Hypothalamus (tissue), 51 donors: ENCODE results near the gene GRIK1.
A peak's percentile ranks its signal among the peaks of the same experiment; 100 is the strongest.
"Not testable (repeated sequence)": the region's sequence is repeated elsewhere in the genome, so short reads cannot be mapped to it uniquely, and the experiment has no call there.

Experiments used
- DNase-seq, 51 donors: peaks; one replicate each; lab custom pipeline; 2025; lab: John Stamatoyannopoulos, UW

The GRIK1 gene

GRCh38 chr21:29939924-29940275 is at the start of gene GRIK1:
Gene GRIK1 (minus strand): TSS chr21:29939996.
- DNase-seq, result peak in 20 of 51 donors; percentile 2 to 52 (median 16)

GRCh38 chr21:29987762-29988161 is 48.0 kb upstream of the GRIK1 start:
- no peak for DNase-seq

- no peak for DNase-seq
These were observed 46.1 kb upstream of the GRIK1 start for GRCh38 chr21:29985866-29986265.

GRCh38 chr21:29979043-29979442 is 39.2 kb upstream of the GRIK1 start:
- no peak for DNase-seq

GRCh38 chr21:29975776-29976175 is 36.0 kb upstream of the GRIK1 start:
- DNase-seq, result no peak

- no peak for DNase-seq
These were observed 33.5 kb upstream of the GRIK1 start for GRCh38 chr21:29973258-29973657.

- no peak for DNase-seq
These were observed 21.7 kb upstream of the GRIK1 start for GRCh38 chr21:29961291-29962027.

GRCh38 chr21:29958551-29958950 is 18.8 kb upstream of the GRIK1 start:
- no peak for DNase-seq

- DNase-seq, result not testable (repeated sequence)
These were observed 18.2 kb upstream of the GRIK1 start for GRCh38 chr21:29958035-29958434.

- no peak for DNase-seq
These were observed 13.9 kb upstream of the GRIK1 start for GRCh38 chr21:29953690-29954089.

GRCh38 chr21:29953072-29953471 is 13.3 kb upstream of the GRIK1 start:
- DNase-seq, result no peak

GRCh38 chr21:29951911-29952310 is 12.1 kb upstream of the GRIK1 start:
- no peak for DNase-seq

- DNase-seq, result no peak
These were observed 10.2 kb upstream of the GRIK1 start for GRCh38 chr21:29949991-29950390.

GRCh38 chr21:29947119-29947518 is 7.3 kb upstream of the GRIK1 start:
- no peak for DNase-seq

GRCh38 chr21:29943885-29944284 is 4.1 kb upstream of the GRIK1 start:
- DNase-seq, result no peak

- no peak for DNase-seq
These were observed 2.2 kb upstream of the GRIK1 start for GRCh38 chr21:29942034-29942433.

GRCh38 chr21:29940991-29941390 is 1.2 kb upstream of the GRIK1 start:
- DNase-seq, result no peak

GRCh38 chr21:29940361-29940760 is 565 bp upstream of the GRIK1 start:
- no peak for DNase-seq

GRCh38 chr21:29939104-29939923 is 482 bp downstream of the GRIK1 start:
- DNase-seq, result peak in 19 of 51 donors; percentile 2 to 52 (median 20)

GRCh38 chr21:29938776-29939103 is 1.1 kb downstream of the GRIK1 start:
- peak in 1 of 51 donors; percentile 8 for DNase-seq

- DNase-seq, result no peak
These were observed 6.7 kb downstream of the GRIK1 start for GRCh38 chr21:29933088-29933487.

GRCh38 chr21:29928537-29928936 is 11.3 kb downstream of the GRIK1 start:
- no peak for DNase-seq
